Mucosa of stomach (tissue), 1 donor: ENCODE data around the gene GRID2.

Experiments used
- H3K27me3 ChIP-seq: one replicate; pipeline ENCODE4 v1.7.0; 2013; ENCODE audit warnings: mild to moderate bottlenecking, low read length; ENCODE audit not compliant: control insufficient read depth, insufficient read depth
- H3K36me3 ChIP-seq: one replicate; pipeline ENCODE4 v1.7.0; 2013; ENCODE audit warnings: low read length; ENCODE audit not compliant: control insufficient read depth, insufficient read depth
- H3K4me1 ChIP-seq: one replicate; pipeline ENCODE4 v1.7.0; 2013; ENCODE audit warnings: mild to moderate bottlenecking, low read length; ENCODE audit not compliant: control insufficient read depth, insufficient read depth
- H3K4me3 ChIP-seq: one replicate; pipeline ENCODE4 v1.7.0; 2013; ENCODE audit warnings: low read length
- H3K9ac ChIP-seq: one replicate; pipeline ENCODE4 v1.7.0; 2013; ENCODE audit warnings: mild to moderate bottlenecking, low read length, moderate library complexity
- H3K9me3 ChIP-seq: one replicate; pipeline ENCODE4 v1.7.0; 2013; ENCODE audit warnings: mild to moderate bottlenecking, low read length, moderate library complexity; ENCODE audit not compliant: control insufficient read depth
- donor health status: Pancreatic carcinoma.

GRID2 gene

GRCh38 chr4:92658318-92658717 lies 354.6 kb downstream of the GRID2 start:
- no peaks in the 10 kb centered on the region for H3K27me3 ChIP-seq
- H3K4me3 ChIP-seq, result no peak overlapping the region
- no peaks in the 10 kb centered on the region for H3K9me3 ChIP-seq
- H3K36me3 ChIP-seq, result no peaks in the 10 kb centered on the region
- H3K9ac ChIP-seq, result no peak overlapping the region
- H3K4me1 ChIP-seq, result no peaks in the 10 kb centered on the region

DNA sequence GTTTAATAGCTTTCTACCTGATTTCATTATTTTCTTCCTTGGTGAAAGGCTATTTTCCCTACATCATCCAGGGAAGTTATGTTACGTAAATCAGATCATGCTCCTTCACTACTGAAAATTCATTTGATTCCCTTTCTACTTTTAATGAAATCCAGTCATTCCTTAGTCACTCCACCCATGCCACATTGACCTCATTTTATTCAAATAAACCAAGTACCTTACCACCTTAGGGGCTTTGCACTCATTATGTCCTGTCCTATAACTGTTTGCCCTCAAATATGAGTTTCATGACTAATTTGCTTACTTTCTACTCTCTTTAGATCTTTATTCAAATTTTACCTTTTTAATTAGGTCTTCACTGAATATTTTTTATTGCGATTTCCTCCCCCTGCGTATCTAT lies 374.0 kb downstream of the GRID2 start:
- Histone ChIP-seq H3K36me3 (no peaks in the 10 kb centered on the region), H3K9me3 (no peaks in the 10 kb centered on the region), H3K9ac (no peak overlapping the region), H3K27me3 (no peaks in the 10 kb centered on the region), H3K4me3 (no peak overlapping the region), H3K4me1 (no peaks in the 10 kb centered on the region)

DNA sequence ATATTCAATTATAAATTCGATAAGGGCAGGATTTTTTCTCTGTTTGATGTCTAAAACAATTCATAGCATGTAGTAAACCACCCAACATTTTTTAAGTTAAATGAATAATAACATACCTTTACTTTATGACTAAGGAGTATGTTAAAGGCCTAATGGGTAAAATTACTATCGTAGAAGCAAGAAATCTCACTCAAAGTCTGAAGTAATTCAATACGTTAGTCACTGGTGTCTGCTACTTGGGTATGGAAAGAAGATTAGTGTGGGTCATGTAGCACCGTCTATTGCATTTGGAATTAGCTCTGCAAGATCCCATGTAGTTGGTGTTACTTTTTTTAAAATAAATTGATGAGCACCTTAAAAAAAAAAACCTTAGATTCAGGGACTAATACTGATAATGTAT lies 374.5 kb downstream of the GRID2 start:
- no peak overlapping the region for H3K9ac ChIP-seq
- no peak overlapping the region for H3K4me3 ChIP-seq
- H3K27me3 ChIP-seq, result no peaks in the 10 kb centered on the region
- no peaks in the 10 kb centered on the region for H3K4me1 ChIP-seq
- no peaks in the 10 kb centered on the region for H3K9me3 ChIP-seq
- H3K36me3 ChIP-seq, result no peaks in the 10 kb centered on the region

- H3K9ac ChIP-seq, result no peak overlapping the region
- no peaks in the 10 kb centered on the region for H3K4me1 ChIP-seq
- no peaks in the 10 kb centered on the region for H3K9me3 ChIP-seq
- no peaks in the 10 kb centered on the region for H3K36me3 ChIP-seq
- H3K4me3 ChIP-seq, result no peak overlapping the region
- H3K27me3 ChIP-seq, result no peaks in the 10 kb centered on the region
Measured at GRCh38 chr4:92679149-92679548, 375.4 kb downstream of the GRID2 start.

- H3K4me3 ChIP-seq, result no peak overlapping the region
- no peaks in the 10 kb centered on the region for H3K36me3 ChIP-seq
- no peaks in the 10 kb centered on the region for H3K9me3 ChIP-seq
- no peaks in the 10 kb centered on the region for H3K4me1 ChIP-seq
- H3K9ac ChIP-seq, result no peak overlapping the region
- H3K27me3 ChIP-seq, result no peaks in the 10 kb centered on the region
Measured at GRCh38 chr4:92714640-92715039, 410.9 kb downstream of the GRID2 start.

DNA sequence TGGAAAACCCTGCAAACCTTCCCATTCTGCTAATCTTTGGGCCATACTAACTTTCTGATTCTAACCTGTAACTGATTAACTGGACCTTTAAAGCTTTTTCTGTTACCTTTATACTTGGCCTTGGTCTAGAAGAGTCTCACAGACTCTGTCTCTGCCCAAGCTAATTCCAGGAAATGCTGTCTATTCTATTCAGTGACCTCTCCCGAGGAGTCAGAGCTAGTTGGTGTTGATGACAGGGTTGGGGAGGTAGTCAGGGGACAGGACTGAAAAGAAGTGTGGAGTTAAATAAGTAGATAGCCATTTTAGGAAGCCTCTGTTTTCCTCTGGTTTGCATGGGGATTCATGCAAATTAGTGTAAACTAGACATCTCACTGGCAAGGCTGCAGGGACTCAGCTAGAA lies 429.5 kb downstream of the GRID2 start:
- Histone ChIP-seq H3K27me3 (no peaks in the 10 kb centered on the region), H3K4me1 (no peaks in the 10 kb centered on the region), H3K9me3 (no peaks in the 10 kb centered on the region), H3K4me3 (no peak overlapping the region), H3K36me3 (no peaks in the 10 kb centered on the region), H3K9ac (no peak overlapping the region)

- H3K4me3 ChIP-seq, result no peak overlapping the region
- no peak overlapping the region for H3K9ac ChIP-seq
- no peaks in the 10 kb centered on the region for H3K4me1 ChIP-seq
- no peaks in the 10 kb centered on the region for H3K9me3 ChIP-seq
- no peaks in the 10 kb centered on the region for H3K36me3 ChIP-seq
- H3K27me3 ChIP-seq, result no peaks in the 10 kb centered on the region
Measured at GRCh38 chr4:92735025-92735665, 431.4 kb downstream of the GRID2 start.

DNA sequence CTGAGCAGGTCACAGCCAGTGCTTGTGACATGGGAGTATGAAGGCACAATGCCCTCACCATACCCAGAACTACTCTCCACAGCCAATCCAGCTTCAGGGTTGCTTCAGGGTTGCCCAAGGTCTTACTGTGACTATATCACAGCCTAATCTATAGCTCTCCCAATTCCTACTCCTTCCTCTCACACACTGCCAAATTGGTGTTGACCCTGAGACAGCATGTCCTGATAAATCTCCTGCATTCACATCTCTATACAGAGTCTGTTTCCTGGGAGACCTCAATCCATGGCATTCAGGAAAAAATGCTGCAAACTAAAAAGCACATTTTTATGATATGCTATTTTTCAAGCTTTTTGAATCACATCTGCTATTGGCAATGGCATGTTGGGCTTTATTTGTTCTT lies 456.7 kb downstream of the GRID2 start:
- no peaks in the 10 kb centered on the region for H3K27me3 ChIP-seq
- H3K9ac ChIP-seq, result no peak overlapping the region
- no peaks in the 10 kb centered on the region for H3K36me3 ChIP-seq
- no peaks in the 10 kb centered on the region for H3K4me1 ChIP-seq
- no peaks in the 10 kb centered on the region for H3K9me3 ChIP-seq
- H3K4me3 ChIP-seq, result no peak overlapping the region

GRCh38 chr4:92776080-92776479 lies 472.3 kb downstream of the GRID2 start:
- no peaks in the 10 kb centered on the region for H3K36me3 ChIP-seq
- no peak overlapping the region for H3K9ac ChIP-seq
- H3K9me3 ChIP-seq, result no peaks in the 10 kb centered on the region
- H3K27me3 ChIP-seq, result no peaks in the 10 kb centered on the region
- no peaks in the 10 kb centered on the region for H3K4me1 ChIP-seq
- no peak overlapping the region for H3K4me3 ChIP-seq

GRCh38 chr4:92789741-92790140 lies 486.0 kb downstream of the GRID2 start:
- H3K4me3 ChIP-seq, result no peak overlapping the region
- no peaks in the 10 kb centered on the region for H3K9me3 ChIP-seq
- no peaks in the 10 kb centered on the region for H3K27me3 ChIP-seq
- no peak overlapping the region for H3K9ac ChIP-seq
- no peaks in the 10 kb centered on the region for H3K4me1 ChIP-seq
- no peaks in the 10 kb centered on the region for H3K36me3 ChIP-seq

DNA sequence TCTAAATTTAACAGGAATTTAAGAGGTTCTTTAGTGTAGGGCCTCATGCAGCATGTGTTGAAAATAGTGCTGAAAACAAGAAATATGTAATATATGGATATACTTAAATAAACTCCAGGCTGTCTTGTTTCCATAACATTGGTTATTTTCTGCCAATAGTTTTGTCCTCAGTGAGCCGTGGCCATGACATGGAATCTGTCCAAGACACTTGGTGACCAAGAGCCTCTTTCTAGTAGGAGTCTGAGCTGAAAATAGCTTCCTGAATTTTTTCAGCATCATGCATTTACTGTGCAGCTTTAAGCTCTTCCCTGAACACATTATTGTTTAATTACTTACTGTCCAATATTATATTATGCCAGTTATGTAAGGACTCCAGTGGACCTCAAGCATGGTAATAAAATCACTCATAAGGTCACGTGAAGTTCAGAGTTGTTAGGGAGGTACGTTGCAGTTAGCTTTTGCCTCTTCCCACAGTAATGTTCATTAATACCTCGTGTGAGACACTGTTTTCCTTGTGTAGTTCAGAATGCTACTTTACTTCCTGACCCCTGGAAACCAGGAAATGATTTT lies 488.2 kb downstream of the GRID2 start:
- Histone ChIP-seq H3K9me3 (no peaks in the 10 kb centered on the region), H3K4me3 (no peak overlapping the region), H3K9ac (no peak overlapping the region), H3K27me3 (no peaks in the 10 kb centered on the region), H3K36me3 (no peaks in the 10 kb centered on the region), H3K4me1 (no peaks in the 10 kb centered on the region)

- Histone ChIP-seq H3K9ac (no peak overlapping the region), H3K9me3 (no peaks in the 10 kb centered on the region), H3K27me3 (no peaks in the 10 kb centered on the region), H3K4me1 (no peaks in the 10 kb centered on the region), H3K36me3 (no peaks in the 10 kb centered on the region), H3K4me3 (no peak overlapping the region)
Measured at GRCh38 chr4:92809381-92809780, 505.6 kb downstream of the GRID2 start.

DNA sequence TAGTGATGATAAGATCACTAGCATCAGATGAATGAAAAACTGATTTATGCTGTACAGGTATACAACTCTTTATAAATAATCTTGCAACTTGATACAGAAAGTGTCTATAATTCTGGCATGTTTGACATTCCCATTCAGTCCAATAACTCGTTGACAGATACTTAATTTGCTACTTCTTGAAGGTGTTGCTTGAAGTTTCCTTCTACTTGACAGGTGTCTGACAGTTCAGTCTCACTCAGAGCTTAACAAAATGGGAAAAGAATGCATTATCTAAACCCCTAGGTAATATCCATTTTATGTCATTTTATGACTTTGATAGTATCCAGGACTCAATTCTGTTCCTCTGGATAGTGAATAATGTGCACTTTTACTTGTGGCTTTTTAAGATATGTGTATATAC lies 508.9 kb downstream of the GRID2 start:
- H3K9me3 ChIP-seq, result no peaks in the 10 kb centered on the region
- no peak overlapping the region for H3K9ac ChIP-seq
- no peaks in the 10 kb centered on the region for H3K27me3 ChIP-seq
- H3K36me3 ChIP-seq, result no peaks in the 10 kb centered on the region
- H3K4me1 ChIP-seq, result no peaks in the 10 kb centered on the region
- no peak overlapping the region for H3K4me3 ChIP-seq
